GM12878 (cell line): Measurements from ENCODE around the gene OVCA2. TPM values are rescaled to one million over a fixed set of nuclear protein-coding genes. Genes with fewer than 3 reads are reported as not detected.

ENCODE experiments used
- ATAC-seq: fragments of 200-7000 bp; cut with Tn5 transposase; 3 replicates; pipeline ENCODE4 v1.9.1; 2020; ENCODE audit warnings: mild to moderate bottlenecking, moderate library complexity
- BruUV-seq: library from RNA; stranded (reverse); fragments of 400-500 nt; replicated peaks from 2 replicates; lab custom pipeline; 2021; lab: Mats Ljungman, UMichigan
- CTCF ChIA-PET: fragments of 300-600 bp; sonication (Branson Sonifier 250); formaldehyde crosslinking; extraction: SDS; loops from one replicate; lab custom pipeline; 2021; ENCODE audit warnings: inconsistent platforms; lab: Yijun Ruan, JAX
- POLR2A ChIA-PET: fragments of 350-600 bp; formaldehyde crosslinking; extraction: SDS; loops from one replicate; lab custom pipeline; 2021; ENCODE audit warnings: inconsistent platforms; lab: Charles Lee
- RAD21 ChIA-PET: fragments of 300-600 bp; sonication (Branson Sonifier 250); formaldehyde crosslinking; loops from one replicate; lab custom pipeline; 2023; ENCODE audit warnings: antibody characterized with exemption; ENCODE audit not compliant: unreplicated experiment; lab: Charles Lee
- SMC1A ChIA-PET: fragments of 300-600 bp; sonication (Branson Sonifier 250); formaldehyde crosslinking; loops from one replicate; lab custom pipeline; 2023; ENCODE audit not compliant: unreplicated experiment, uncharacterized antibody; lab: Charles Lee
- DNase-seq: peaks from one replicate; pipeline ENCODE4 v3.0.0-alpha.2; 2011; ENCODE audit warnings: low read depth, low spot score
- FAIRE-seq: peaks from 3 replicates; lab custom pipeline; 2011; peaks lifted over from hg19 to GRCh38; lab: Jason Lieb, UNC
- H2AFZ ChIP-seq: 2 replicates; pipeline ENCODE4 v1.6.0; 2011; ENCODE audit warnings: low read depth, low read length, control low read depth; ENCODE audit not compliant: control insufficient read depth
- H3K27ac ChIP-seq: 2 replicates; pipeline ENCODE4 v1.5.1; 2011; ENCODE audit warnings: control low read depth; ENCODE audit not compliant: control insufficient read depth, insufficient read depth
- H3K27me3 ChIP-seq, 2 experiments: replicated peaks in 1 of 2; 2 replicates each; pipeline versions ENCODE4 v1.6.0 to v1.6.1; 2011; ENCODE audit warnings: low read length in 1 of 2; ENCODE audit not compliant: control insufficient read depth in 2 of 2, insufficient read depth in 2 of 2
- H3K36me3 ChIP-seq, 2 experiments: 2 replicates each; pipeline ENCODE4 v1.5.1; 2011; ENCODE audit warnings: low read length in 1 of 2; ENCODE audit not compliant: control insufficient read depth in 2 of 2, insufficient read depth in 2 of 2
- H3K4me1 ChIP-seq: 2 replicates; pipeline ENCODE4 v1.6.1; 2011; ENCODE audit warnings: mild to moderate bottlenecking, low read length, moderate library complexity, mixed read lengths; ENCODE audit not compliant: control insufficient read depth, insufficient read depth
- H3K4me2 ChIP-seq: 2 replicates; pipeline ENCODE4 v1.6.0; 2011; ENCODE audit warnings: control low read depth; ENCODE audit not compliant: control insufficient read depth, insufficient read depth
- H3K4me3 ChIP-seq: fragments of 200-600 bp; sonication (generic); 2 replicates; pipeline ENCODE4 v1.5.1; 2016
- H3K79me2 ChIP-seq: 2 replicates; pipeline ENCODE4 v1.6.0; 2011; ENCODE audit warnings: low read length; ENCODE audit not compliant: control insufficient read depth, insufficient read depth
- H3K9ac ChIP-seq: 2 replicates; pipeline ENCODE4 v1.8.0; 2011; ENCODE audit warnings: low read length, control low read depth, mixed read lengths; ENCODE audit not compliant: control insufficient read depth, insufficient read depth
- H3K9me3 ChIP-seq: replicated peaks from 3 replicates; pipeline ENCODE4 v1.5.1; 2011; ENCODE audit warnings: mild to moderate bottlenecking, low read length; ENCODE audit not compliant: control insufficient read depth, insufficient read depth
- H4K20me1 ChIP-seq: 2 replicates; pipeline ENCODE4 v1.6.0; 2011; ENCODE audit not compliant: control insufficient read depth, insufficient read depth
- BACH1 ChIP-seq: fragments of 450-650 bp; IDR thresholded peaks from 2 replicates; pipeline ENCODE4 v1.6.1; 2017; ENCODE audit warnings: mild to moderate bottlenecking, borderline replicate concordance
- BCL11A ChIP-seq: IDR thresholded peaks from 2 replicates; pipeline ENCODE4 v1.6.1; 2011; ENCODE audit warnings: low read depth, low read length
- CHD1 ChIP-seq: IDR thresholded peaks from 2 replicates; pipeline ENCODE4 v1.6.1; 2012; ENCODE audit warnings: low read depth, low read length, improper control_type of control experiment
- CREM ChIP-seq: IDR thresholded peaks from 2 replicates; pipeline ENCODE4 v1.6.1; 2014; ENCODE audit warnings: antibody characterized with exemption, low read depth
- EP300 ChIP-seq, 2 experiments: fragments of 150-350 bp in 1 of 2; IDR thresholded peaks; 2 replicates each; pipeline ENCODE4 v1.6.1; 2011 to 2012; ENCODE audit warnings: low read depth in 2 of 2, low read length in 2 of 2, borderline replicate concordance in 1 of 2, improper control_type of control experiment in 1 of 2, inconsistent platforms in 1 of 2; ENCODE audit not compliant: control insufficient read depth in 1 of 2
- IKZF1 ChIP-seq: fragments of 450-650 bp; conservative IDR thresholded peaks from 2 replicates; pipeline ENCODE4 v1.6.1; 2017; ENCODE audit warnings: antibody characterized with exemption, mild to moderate bottlenecking
- IRF4 ChIP-seq: IDR thresholded peaks from 2 replicates; pipeline ENCODE4 v1.6.1; 2011; ENCODE audit warnings: low read depth, low read length
- POLR2A ChIP-seq: IDR thresholded peaks from 2 replicates; pipeline ENCODE4 v1.6.1; 2011; ENCODE audit warnings: low read depth, mild to moderate bottlenecking, low read length
- RELA ChIP-seq: fragments of 450-650 bp; IDR thresholded peaks from 2 replicates; pipeline ENCODE4 v1.8.0; 2014; ENCODE audit warnings: borderline replicate concordance; ENCODE audit not compliant: partially characterized antibody
- SIX5 ChIP-seq: IDR thresholded peaks from 2 replicates; pipeline ENCODE4 v1.6.1; 2011; ENCODE audit warnings: mild to moderate bottlenecking, low read depth, low read length, moderate library complexity; ENCODE audit not compliant: severe bottlenecking
- SMC3 ChIP-seq: IDR thresholded peaks from 2 replicates; pipeline ENCODE4 v1.6.1; 2011; ENCODE audit warnings: low read length, improper control_type of control experiment, borderline replicate concordance
- STAT1 ChIP-seq: fragments of 450-650 bp; conservative IDR thresholded peaks from 2 replicates; pipeline ENCODE4 v1.6.1; 2014; ENCODE audit warnings: antibody characterized with exemption, mild to moderate bottlenecking
- STAT3 ChIP-seq: IDR thresholded peaks from 2 replicates; pipeline ENCODE4 v1.6.1; 2011; ENCODE audit warnings: low read depth, low read length, improper control_type of control experiment
- ZNF274 ChIP-seq: IDR thresholded peaks from one replicate; pipeline ENCODE4 v1.8.0; 2011; ENCODE audit not compliant: insufficient read length, insufficient read depth
- WGBS: methylation state at CpG from one replicate; pipeline ENCODE4 v1.1.6; 2016; ENCODE audit warnings: low lambda C conversion rate; ENCODE audit not compliant: insufficient replicate concordance, insufficient coverage; ENCODE audit errors: missing lambda C conversion rate; 5-methylcytosine and 5-hydroxymethylcytosine counted together
- in situ Hi-C: fragments of 300-500 bp; cut with MboI; formaldehyde crosslinking; loops from 9 replicates; pipeline ENCODE4 v1.14.3; 2018; ENCODE audit warnings: mixed read lengths
- intact Hi-C: fragments of 100-400 bp; cut with micrococcal nuclease; formaldehyde crosslinking; loops from one replicate; pipeline ENCODE4 v1.14.2; 2022; ENCODE audit not compliant: unreplicated experiment
- polyA plus RNA-seq, 11 experiments: library from polyadenylated mRNA; depleted of rRNA in 4 of 11; unstranded in 6 of 11; stranded (reverse) in 5 of 11; fragments of >200 nt; fragmentation: Nextera tagmentation in 4 of 11; fragmentation: Illumina TruSeq in 1 of 11; extraction: Ambion mirVana in 4 of 11; extraction: Trizol in 1 of 11; gene quantifications; 1 replicate in 1 of 11; 2 replicates in 10 of 11; pipeline versions ENCODE4 v1.2.1 to v1.2.3, GENCODE V29; 2011 to 2016; ENCODE audit warnings: inconsistent platforms in 2 of 11, missing spikeins in 2 of 11, low read depth in 1 of 11
- total RNA-seq, 4 experiments: library from RNA; depleted of rRNA in 3 of 4; stranded (reverse); fragments of >200 nt in 3 of 4; fragmentation: Illumina TruSeq in 1 of 4; extraction: Trizol in 1 of 4; gene quantifications; 2 replicates each; pipeline versions ENCODE4 v1.2.1 to v1.2.3, GENCODE V29; 2013 to 2021
- TF ChIP-seq, protein P1 (sequence below): fragments of 450-650 bp; IDR thresholded peaks from 2 replicates; pipeline ENCODE4 v1.6.1; 2017; ENCODE audit warnings: mild to moderate bottlenecking, moderate library complexity
- TF ChIP-seq, protein P2 (sequence below): fragments of 450-650 bp; IDR thresholded peaks from 2 replicates; pipeline ENCODE4 v1.6.1; 2018; ENCODE audit warnings: mild to moderate bottlenecking, low read depth, moderate library complexity; ENCODE audit not compliant: partially characterized antibody

The OVCA2 gene
- total and polyA plus RNA-seq, 10 of the 15 experiments (the other 5 are each of a cell fraction or from before 2014, with no cell fraction given), result 6.1 to 75.3 (median 40.7) TPM

DNA sequence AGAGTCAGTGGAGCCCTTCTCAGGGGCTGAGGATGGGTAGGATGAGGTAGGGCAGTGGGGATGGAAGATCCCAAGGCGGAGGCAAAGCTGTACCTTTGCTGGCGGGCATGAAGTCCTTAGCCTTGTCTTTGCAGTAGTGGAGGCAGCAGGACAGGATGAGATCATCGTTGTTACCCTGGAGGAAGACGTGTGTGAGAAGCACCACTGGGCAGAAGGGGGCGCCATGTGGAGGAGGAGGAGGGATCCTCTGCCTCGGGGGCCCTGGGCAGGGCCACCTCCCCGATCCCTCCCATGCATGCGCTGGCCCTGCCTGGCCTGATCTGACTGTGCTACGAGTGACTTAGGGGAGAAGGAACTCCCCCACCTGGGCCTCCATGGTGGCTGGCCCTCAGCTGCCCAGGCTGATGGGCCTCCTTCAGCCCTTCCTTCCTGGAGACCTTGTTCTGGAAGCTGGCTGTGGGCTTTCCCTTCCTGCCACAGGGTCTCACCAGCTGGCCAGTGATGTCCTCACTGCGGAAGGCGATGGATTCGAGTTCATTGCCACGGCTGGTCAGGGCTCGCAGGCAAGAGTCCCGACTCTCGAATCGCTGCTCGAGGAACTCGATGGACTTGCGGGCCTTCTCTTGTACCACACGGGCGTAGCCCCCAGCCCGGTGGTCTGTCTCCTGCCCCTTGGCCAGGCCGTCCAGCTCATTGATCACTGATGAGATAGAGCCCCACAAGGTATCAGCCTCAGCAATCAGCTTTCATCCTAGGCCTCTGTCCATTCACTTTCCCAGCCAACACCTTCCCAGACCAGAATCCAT lies 23.4 kb downstream of the OVCA2 start:
- Histone ChIP-seq H3K27ac (peak overlapping the region; percentile 34), H2AFZ (no peak overlapping the region), H3K4me2 (no peak overlapping the region), H3K9me3 (no peaks in the 10 kb centered on the region), H4K20me1 (no peaks in the 10 kb centered on the region), H3K27me3 (no peaks in the 10 kb centered on the region), H3K79me2 (peaks cover 2% of the 10 kb centered on the region), H3K36me3 (peaks cover 19 to 29% of the 10 kb centered on the region in 2 experiments), H3K4me3 (no peak overlapping the region), H3K9ac (no peak overlapping the region), H3K4me1 (peaks cover 47% of the 10 kb centered on the region)
- intact Hi-C loops (no loop called here), in situ Hi-C loops (loop anchor here (10.0 kb wide), 1 partner anchor 180 kb away; no protein-coding TSS in a partner anchor)
- WGBS, result 69% methylated on average over 24 of the region's 24 CpGs
- ChIA-PET POLR2A (interaction anchor here (1.2 to 12.5 kb wide), 2 partner anchors 9 to 22 kb away, joined by 3 to 148 read pairs; no protein-coding TSS in a partner anchor), RAD21 (interaction anchor here (0.7 to 2.9 kb wide), 8 partner anchors 10 to 180 kb away, joined by 3 to 12 read pairs (median 4); partner anchors contain the start of gene HIC1), CTCF (interaction anchor here (0.6 to 8.5 kb wide), 20 partner anchors 8 to 229 kb away, joined by 3 to 77 read pairs (median 3); partner anchors contain the start of gene HIC1), SMC1A (interaction anchor here (0.6 to 3.9 kb wide), 10 partner anchors 17 to 180 kb away, joined by 3 to 27 read pairs (median 4); no protein-coding TSS in a partner anchor)
- BruUV-seq, result no TSS peak
- peak; percentile 72 for ATAC-seq
- no peak for DNase-seq
- no peak for FAIRE-seq
- peak; percentile 54; the same call in 1 of the 2 replicates for TF ChIP-seq IRF4
- peak; percentile 68; the same call in 1 of the 2 replicates for TF ChIP-seq CREM
- TF ChIP-seq STAT3, result no peak
- TF ChIP-seq, protein P1, sequence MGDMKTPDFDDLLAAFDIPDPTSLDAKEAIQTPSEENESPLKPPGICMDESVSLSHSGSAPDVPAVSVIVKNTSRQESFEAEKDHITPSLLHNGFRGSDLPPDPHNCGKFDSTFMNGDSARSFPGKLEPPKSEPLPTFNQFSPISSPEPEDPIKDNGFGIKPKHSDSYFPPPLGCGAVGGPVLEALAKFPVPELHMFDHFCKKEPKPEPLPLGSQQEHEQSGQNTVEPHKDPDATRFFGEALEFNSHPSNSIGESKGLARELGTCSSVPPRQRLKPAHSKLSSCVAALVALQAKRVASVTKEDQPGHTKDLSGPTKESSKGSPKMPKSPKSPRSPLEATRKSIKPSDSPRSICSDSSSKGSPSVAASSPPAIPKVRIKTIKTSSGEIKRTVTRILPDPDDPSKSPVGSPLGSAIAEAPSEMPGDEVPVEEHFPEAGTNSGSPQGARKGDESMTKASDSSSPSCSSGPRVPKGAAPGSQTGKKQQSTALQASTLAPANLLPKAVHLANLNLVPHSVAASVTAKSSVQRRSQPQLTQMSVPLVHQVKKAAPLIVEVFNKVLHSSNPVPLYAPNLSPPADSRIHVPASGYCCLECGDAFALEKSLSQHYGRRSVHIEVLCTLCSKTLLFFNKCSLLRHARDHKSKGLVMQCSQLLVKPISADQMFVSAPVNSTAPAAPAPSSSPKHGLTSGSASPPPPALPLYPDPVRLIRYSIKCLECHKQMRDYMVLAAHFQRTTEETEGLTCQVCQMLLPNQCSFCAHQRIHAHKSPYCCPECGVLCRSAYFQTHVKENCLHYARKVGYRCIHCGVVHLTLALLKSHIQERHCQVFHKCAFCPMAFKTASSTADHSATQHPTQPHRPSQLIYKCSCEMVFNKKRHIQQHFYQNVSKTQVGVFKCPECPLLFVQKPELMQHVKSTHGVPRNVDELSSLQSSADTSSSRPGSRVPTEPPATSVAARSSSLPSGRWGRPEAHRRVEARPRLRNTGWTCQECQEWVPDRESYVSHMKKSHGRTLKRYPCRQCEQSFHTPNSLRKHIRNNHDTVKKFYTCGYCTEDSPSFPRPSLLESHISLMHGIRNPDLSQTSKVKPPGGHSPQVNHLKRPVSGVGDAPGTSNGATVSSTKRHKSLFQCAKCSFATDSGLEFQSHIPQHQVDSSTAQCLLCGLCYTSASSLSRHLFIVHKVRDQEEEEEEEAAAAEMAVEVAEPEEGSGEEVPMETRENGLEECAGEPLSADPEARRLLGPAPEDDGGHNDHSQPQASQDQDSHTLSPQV, result no peak
- TF ChIP-seq CHD1, result no peak
- no peak for TF ChIP-seq EP300 (IDR thresholded peaks at IDR 0.05; ENCODE audit: borderline replicate concordance in 1 of 2, control insufficient read depth in 1 of 2, low read depth in 2 of 2, low read length in 2 of 2)
- no peak for TF ChIP-seq SIX5
- 0 out of 2 replicates have a peak, but pooled peaks have one; percentile 23 for TF ChIP-seq STAT1
- TF ChIP-seq, protein P2, sequence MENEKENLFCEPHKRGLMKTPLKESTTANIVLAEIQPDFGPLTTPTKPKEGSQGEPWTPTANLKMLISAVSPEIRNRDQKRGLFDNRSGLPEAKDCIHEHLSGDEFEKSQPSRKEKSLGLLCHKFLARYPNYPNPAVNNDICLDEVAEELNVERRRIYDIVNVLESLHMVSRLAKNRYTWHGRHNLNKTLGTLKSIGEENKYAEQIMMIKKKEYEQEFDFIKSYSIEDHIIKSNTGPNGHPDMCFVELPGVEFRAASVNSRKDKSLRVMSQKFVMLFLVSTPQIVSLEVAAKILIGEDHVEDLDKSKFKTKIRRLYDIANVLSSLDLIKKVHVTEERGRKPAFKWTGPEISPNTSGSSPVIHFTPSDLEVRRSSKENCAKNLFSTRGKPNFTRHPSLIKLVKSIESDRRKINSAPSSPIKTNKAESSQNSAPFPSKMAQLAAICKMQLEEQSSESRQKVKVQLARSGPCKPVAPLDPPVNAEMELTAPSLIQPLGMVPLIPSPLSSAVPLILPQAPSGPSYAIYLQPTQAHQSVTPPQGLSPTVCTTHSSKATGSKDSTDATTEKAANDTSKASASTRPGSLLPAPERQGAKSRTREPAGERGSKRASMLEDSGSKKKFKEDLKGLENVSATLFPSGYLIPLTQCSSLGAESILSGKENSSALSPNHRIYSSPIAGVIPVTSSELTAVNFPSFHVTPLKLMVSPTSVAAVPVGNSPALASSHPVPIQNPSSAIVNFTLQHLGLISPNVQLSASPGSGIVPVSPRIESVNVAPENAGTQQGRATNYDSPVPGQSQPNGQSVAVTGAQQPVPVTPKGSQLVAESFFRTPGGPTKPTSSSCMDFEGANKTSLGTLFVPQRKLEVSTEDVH, result no peak
- TF ChIP-seq ZNF274, result no peak
- TF ChIP-seq BCL11A, result peak; percentile 9; the same call in 1 of the 2 replicates
- 0 out of 2 replicates have a peak, but pooled peaks have one; percentile 16 for TF ChIP-seq IKZF1
- TF ChIP-seq BACH1, result no peak
- TF ChIP-seq RELA, result no peak
- peak; percentile 51; the same call in 1 of the 2 replicates for TF ChIP-seq SMC3
- peak; percentile 73; the same call in 1 of the 2 replicates for TF ChIP-seq POLR2A
